ENCODE measurements around the gene SORCS3. TPM values are rescaled to one million over a fixed set of nuclear protein-coding genes. Genes with fewer than 3 reads are reported as not detected.

Gene SORCS3
- total RNA-seq, 4 donors from 2014 or later = not detected

DNA sequence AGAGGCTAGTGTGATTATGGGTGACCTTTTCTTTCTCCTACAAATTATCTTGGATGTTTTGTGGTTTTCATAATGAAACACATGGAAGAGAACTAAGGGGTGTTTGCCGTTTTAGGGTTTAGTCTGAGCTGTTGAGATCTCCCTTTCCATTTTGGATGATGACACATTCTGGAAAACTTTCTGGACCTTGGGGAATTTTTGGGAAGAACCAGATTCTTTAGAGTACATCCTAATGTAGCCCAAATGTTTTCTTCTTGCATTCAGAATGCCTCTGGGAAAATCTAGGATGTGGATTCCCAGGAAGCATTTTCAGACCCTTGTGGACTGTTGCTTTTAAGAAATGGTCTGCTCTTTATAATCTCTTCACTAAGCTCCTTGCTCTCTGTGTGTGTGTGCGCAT, 165.7 kb downstream of the SORCS3 start:
- intact Hi-C loops (cut with DNase I) = no loop called here
- no peaks in the 10 kb centered on the region for H3K4me1 ChIP-seq
- WGBS, 2 donors = 71 to 74% methylated on average over 2 of the region's 2 CpGs
- DNase-seq = no peak
- H3K9me3 ChIP-seq = peaks cover 0 to 7% (median 0%) of the 10 kb centered on the region in 3 donors
- no peaks in the 10 kb centered on the region for H3K36me3 ChIP-seq
- H3K27ac ChIP-seq = no peak overlapping the region
- H3K27me3 ChIP-seq = no peaks in the 10 kb centered on the region
- TF ChIP-seq POLR2A (IDR thresholded peaks at IDR 0.05) = no peak
- TF ChIP-seq, protein P1, sequence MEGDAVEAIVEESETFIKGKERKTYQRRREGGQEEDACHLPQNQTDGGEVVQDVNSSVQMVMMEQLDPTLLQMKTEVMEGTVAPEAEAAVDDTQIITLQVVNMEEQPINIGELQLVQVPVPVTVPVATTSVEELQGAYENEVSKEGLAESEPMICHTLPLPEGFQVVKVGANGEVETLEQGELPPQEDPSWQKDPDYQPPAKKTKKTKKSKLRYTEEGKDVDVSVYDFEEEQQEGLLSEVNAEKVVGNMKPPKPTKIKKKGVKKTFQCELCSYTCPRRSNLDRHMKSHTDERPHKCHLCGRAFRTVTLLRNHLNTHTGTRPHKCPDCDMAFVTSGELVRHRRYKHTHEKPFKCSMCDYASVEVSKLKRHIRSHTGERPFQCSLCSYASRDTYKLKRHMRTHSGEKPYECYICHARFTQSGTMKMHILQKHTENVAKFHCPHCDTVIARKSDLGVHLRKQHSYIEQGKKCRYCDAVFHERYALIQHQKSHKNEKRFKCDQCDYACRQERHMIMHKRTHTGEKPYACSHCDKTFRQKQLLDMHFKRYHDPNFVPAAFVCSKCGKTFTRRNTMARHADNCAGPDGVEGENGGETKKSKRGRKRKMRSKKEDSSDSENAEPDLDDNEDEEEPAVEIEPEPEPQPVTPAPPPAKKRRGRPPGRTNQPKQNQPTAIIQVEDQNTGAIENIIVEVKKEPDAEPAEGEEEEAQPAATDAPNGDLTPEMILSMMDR (IDR thresholded peaks at IDR 0.05) = no peak
- H3K4me3 ChIP-seq = no peak overlapping the region

DNA sequence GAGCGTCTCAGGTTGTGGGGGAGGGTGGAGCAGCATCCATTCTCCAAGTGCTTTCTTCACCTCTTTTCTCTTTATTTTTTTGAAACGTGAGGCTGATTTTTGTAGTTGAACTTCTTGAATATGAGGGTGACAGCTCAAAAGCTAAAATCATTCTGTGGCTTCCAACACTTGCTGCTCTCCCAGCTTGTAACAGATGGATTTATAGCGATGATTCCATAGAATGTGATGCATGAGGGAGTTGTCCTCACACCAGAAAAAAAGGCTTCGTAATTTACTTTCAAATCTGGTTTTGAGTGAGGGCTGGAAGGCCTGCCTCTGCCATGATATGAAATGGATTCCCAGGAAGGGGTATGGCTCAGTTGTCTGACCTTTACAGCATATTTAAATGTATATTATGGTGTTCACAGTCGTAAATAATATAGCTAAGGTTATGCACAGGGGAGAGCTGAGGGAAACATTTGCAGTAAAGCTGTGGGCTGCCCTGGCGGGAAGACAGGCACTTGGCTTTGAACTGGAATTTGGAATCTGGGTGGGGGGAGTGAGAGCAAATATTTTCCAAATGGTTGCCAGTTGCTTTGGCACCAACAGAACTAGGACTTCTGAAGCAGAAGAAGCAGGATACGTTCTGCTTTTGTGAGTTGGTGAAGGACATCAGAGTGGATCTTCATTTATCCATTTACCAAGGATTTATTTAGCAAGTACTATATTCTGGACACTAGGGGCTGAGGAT, 166.7 kb downstream of the SORCS3 start:
- DNase-seq = no peak
- WGBS, 2 donors = 60 to 79% methylated on average over 7 of the region's 7 CpGs
- Histone ChIP-seq H3K9me3 (peaks cover 0 to 7% (median 0%) of the 10 kb centered on the region in 3 donors), H3K36me3 (no peaks in the 10 kb centered on the region), H3K4me1 (no peaks in the 10 kb centered on the region), H3K27me3 (no peaks in the 10 kb centered on the region), H3K4me3 (no peak overlapping the region), H3K27ac (no peak overlapping the region)
- no peak for TF ChIP-seq POLR2A (IDR thresholded peaks at IDR 0.05)
- TF ChIP-seq, protein P1 (IDR thresholded peaks at IDR 0.05) = no peak
- intact Hi-C loops (cut with DNase I) = no loop called here

- TF ChIP-seq, protein P1 (IDR thresholded peaks at IDR 0.05) = no peak
- no peak for TF ChIP-seq POLR2A (IDR thresholded peaks at IDR 0.05)
- H3K27ac ChIP-seq = no peak overlapping the region
- no peaks in the 10 kb centered on the region for H3K27me3 ChIP-seq
- DNase-seq = no peak
- H3K4me1 ChIP-seq = no peaks in the 10 kb centered on the region
- H3K4me3 ChIP-seq = no peak overlapping the region
- intact Hi-C loops (cut with DNase I) = no loop called here
- peaks cover 0 to 7% (median 0%) of the 10 kb centered on the region in 3 donors for H3K9me3 ChIP-seq
- 34 to 46% methylated on average over 6 of the region's 6 CpGs for WGBS, 2 donors
- no peaks in the 10 kb centered on the region for H3K36me3 ChIP-seq
Observed at GRCh38 chr10:104809288-104810090, 168.4 kb downstream of the SORCS3 start.

DNA sequence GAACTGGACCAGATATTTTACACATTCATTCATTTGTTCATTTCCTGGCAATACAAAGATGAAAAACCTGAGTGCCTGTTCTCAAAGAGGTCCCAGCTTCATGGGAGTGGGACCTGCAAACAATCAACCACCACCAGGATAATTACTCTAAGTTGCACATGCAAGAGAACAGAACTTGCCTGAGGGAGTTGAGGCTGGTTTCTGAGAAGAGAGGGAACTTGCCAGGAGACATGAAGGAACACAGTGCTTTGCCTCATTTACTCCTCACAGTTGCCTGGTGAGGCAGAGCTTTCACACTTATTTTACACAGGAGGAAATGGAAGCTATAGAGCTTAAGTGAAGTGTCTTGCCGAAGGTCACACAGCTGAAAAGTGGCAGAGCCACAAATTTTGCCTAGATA, 170.1 kb downstream of the SORCS3 start:
- no peaks in the 10 kb centered on the region for H3K4me1 ChIP-seq
- no peaks in the 10 kb centered on the region for H3K36me3 ChIP-seq
- no peak overlapping the region for H3K4me3 ChIP-seq
- intact Hi-C loops (cut with DNase I) = no loop called here
- no peaks in the 10 kb centered on the region for H3K27me3 ChIP-seq
- no peak overlapping the region for H3K27ac ChIP-seq
- H3K9me3 ChIP-seq = peaks cover 0 to 7% (median 0%) of the 10 kb centered on the region in 3 donors
- no peak for DNase-seq
- TF ChIP-seq, protein P1 (IDR thresholded peaks at IDR 0.05) = no peak
- no peak for TF ChIP-seq POLR2A (IDR thresholded peaks at IDR 0.05)
- WGBS, 2 donors = 64 to 92% methylated on average over 1 of the region's 1 CpG

DNA sequence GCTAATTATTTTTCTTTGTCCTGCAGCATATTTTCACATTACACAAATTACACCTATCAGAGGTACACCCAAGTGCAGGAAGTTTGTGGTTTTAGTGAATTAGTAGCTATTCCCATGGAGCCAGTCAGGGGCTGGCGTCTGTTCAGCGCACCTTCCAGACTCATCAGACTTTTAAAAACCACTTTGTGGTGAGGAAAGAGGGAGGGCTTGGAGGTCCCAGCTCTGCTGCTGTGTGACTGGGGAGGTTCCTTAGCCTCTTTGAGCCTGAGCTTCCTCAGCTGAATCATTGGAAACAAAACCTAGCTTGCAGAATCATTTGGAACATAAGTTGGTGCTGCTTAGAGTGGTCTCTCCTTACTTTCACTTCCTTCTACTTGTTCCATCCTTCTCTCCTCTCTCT, 175.4 kb downstream of the SORCS3 start:
- 48 to 85% methylated on average over 2 of the region's 2 CpGs for WGBS, 2 donors
- TF ChIP-seq, protein P1 (IDR thresholded peaks at IDR 0.05) = no peak
- DNase-seq = no peak
- Histone ChIP-seq H3K4me3 (no peak overlapping the region), H3K4me1 (no peaks in the 10 kb centered on the region), H3K9me3 (no peaks in the 10 kb centered on the region), H3K27ac (no peak overlapping the region), H3K36me3 (no peaks in the 10 kb centered on the region), H3K27me3 (no peaks in the 10 kb centered on the region)
- intact Hi-C loops (cut with DNase I) = no loop called here

Data from esophagus squamous epithelium (tissue), 5 donors.